GM19455 (cell line): Measurements from ENCODE around the gene APMAP.

Source experiments
- ATAC-seq: cut with Tn5 transposase; IDR thresholded peaks from one replicate; pipeline ENCODE4 v1.9.1; 2021; ENCODE audit not compliant: unreplicated experiment

APMAP gene

GRCh38 chr20:24992487-24993205 lies at the start of gene APMAP:
TSS of gene APMAP (minus strand) at chr20:24992751. CDS start at chr20:24992688, 63 bp downstream.
- ATAC-seq = peak; percentile 97

GRCh38 chr20:25041813-25042530 lies 49.4 kb upstream of the APMAP start:
- ATAC-seq = no peak

GRCh38 chr20:25040438-25040831 lies 47.9 kb upstream of the APMAP start:
- no peak for ATAC-seq

GRCh38 chr20:25039697-25040437 lies 47.3 kb upstream of the APMAP start:
- ATAC-seq = no peak

- no peak for ATAC-seq
Measured at GRCh38 chr20:25038591-25039015, 46.1 kb upstream of the APMAP start.

GRCh38 chr20:25038103-25038410 lies 45.5 kb upstream of the APMAP start:
- ATAC-seq = no peak

- no peak for ATAC-seq
Measured at GRCh38 chr20:25037288-25038102, 44.9 kb upstream of the APMAP start.

- no peak for ATAC-seq
Measured at GRCh38 chr20:25036331-25036936, 43.9 kb upstream of the APMAP start.

- ATAC-seq = no peak
Measured at GRCh38 chr20:25035921-25036320, 43.4 kb upstream of the APMAP start.

- no peak for ATAC-seq
Measured at GRCh38 chr20:25033924-25034300, 41.4 kb upstream of the APMAP start.

GRCh38 chr20:25033265-25033923 lies 40.8 kb upstream of the APMAP start:
- ATAC-seq = no peak

GRCh38 chr20:25032478-25033264 lies 40.1 kb upstream of the APMAP start:
- no peak for ATAC-seq

- ATAC-seq = no peak
Measured at GRCh38 chr20:25032065-25032477, 39.5 kb upstream of the APMAP start.

GRCh38 chr20:25031241-25031640 lies 38.7 kb upstream of the APMAP start:
- no peak for ATAC-seq

- no peak for ATAC-seq
Measured at GRCh38 chr20:25030649-25031207, 38.2 kb upstream of the APMAP start.

GRCh38 chr20:25030007-25030648 lies 37.6 kb upstream of the APMAP start:
- ATAC-seq = no peak

- ATAC-seq = no peak
Measured at GRCh38 chr20:25025986-25026605, 33.5 kb upstream of the APMAP start.
